ENCODE measurements around the gene ZNF438.

Gene ZNF438

DNA sequence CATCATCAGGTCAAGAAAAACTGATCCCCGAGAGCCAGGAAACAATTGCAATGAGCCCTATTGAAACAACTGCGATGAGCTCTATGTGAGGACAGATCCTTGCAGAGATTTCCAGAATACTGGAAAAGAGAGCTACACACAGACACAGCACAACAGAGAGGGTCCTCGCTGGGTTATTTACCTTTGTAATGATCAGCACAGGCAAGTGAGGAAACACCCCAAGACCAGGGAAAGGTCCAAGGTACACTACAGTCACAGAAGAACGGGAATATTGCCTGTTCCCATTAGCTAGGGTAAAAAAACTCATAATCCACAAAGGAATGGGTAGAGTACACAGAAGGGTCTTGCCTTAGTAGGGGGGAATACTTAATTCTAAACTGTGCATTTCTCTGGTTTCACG, 152.7 kb downstream of the ZNF438 start:
- no peak overlapping the region for H3K27ac ChIP-seq
- no peak for DNase-seq
- no peaks in the 10 kb centered on the region for H3K36me3 ChIP-seq
- no peaks in the 10 kb centered on the region for H3K9me3 ChIP-seq (ENCODE audit: severe bottlenecking)
- no peak overlapping the region for H3K4me3 ChIP-seq (ENCODE audit: low read depth, low read length)
- H3K27me3 ChIP-seq (ENCODE audit: insufficient read depth, low read depth, severe bottlenecking): no peaks in the 10 kb centered on the region
- no peak for TF ChIP-seq CTCF (IDR thresholded peaks at IDR 0.05; ENCODE audit: low read depth, low read length)

DNA sequence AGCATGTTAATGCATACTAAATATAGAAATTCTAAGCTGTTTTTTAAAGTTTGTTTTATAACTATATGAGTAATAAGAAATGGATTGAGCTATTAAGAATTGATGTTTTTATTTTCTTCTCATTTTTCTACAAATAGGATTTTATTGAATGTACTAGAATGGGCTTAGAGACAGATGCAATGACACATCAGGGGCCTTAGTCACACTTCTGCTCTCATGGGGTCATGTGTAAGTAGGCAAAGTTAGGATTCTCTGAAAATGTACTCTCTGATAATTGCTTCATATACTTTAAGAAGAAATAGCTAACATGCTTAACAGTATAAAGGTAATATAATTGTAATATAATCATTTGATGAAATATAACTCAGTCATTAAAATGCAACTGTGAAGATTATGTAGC, 154.6 kb downstream of the ZNF438 start:
- Histone ChIP-seq H3K27me3 (ENCODE audit: insufficient read depth, low read depth, severe bottlenecking) (no peaks in the 10 kb centered on the region), H3K36me3 (no peaks in the 10 kb centered on the region), H3K9me3 (ENCODE audit: severe bottlenecking) (no peaks in the 10 kb centered on the region), H3K27ac (no peak overlapping the region), H3K4me3 (ENCODE audit: low read depth, low read length) (no peak overlapping the region)
- TF ChIP-seq CTCF (IDR thresholded peaks at IDR 0.05; ENCODE audit: low read depth, low read length): no peak
- DNase-seq: no peak

- Histone ChIP-seq H3K27me3 (ENCODE audit: insufficient read depth, low read depth, severe bottlenecking) (no peaks in the 10 kb centered on the region), H3K27ac (no peak overlapping the region), H3K4me3 (ENCODE audit: low read depth, low read length) (no peak overlapping the region), H3K9me3 (ENCODE audit: severe bottlenecking) (no peaks in the 10 kb centered on the region), H3K36me3 (no peaks in the 10 kb centered on the region)
- no peak for TF ChIP-seq CTCF (IDR thresholded peaks at IDR 0.05; ENCODE audit: low read depth, low read length)
- no peak for DNase-seq
These were observed 158.3 kb downstream of the ZNF438 start for GRCh38 chr10:30873411-30873810.

- no peak for TF ChIP-seq CTCF (IDR thresholded peaks at IDR 0.05; ENCODE audit: low read depth, low read length)
- Histone ChIP-seq H3K9me3 (ENCODE audit: severe bottlenecking) (no peaks in the 10 kb centered on the region), H3K4me3 (ENCODE audit: low read depth, low read length) (no peak overlapping the region), H3K36me3 (no peaks in the 10 kb centered on the region), H3K27me3 (ENCODE audit: insufficient read depth, low read depth, severe bottlenecking) (no peaks in the 10 kb centered on the region), H3K27ac (no peak overlapping the region)
- no peak for DNase-seq
These were observed 160.8 kb downstream of the ZNF438 start for GRCh38 chr10:30870896-30871295.

GRCh38 chr10:30869566-30869965, 162.1 kb downstream of the ZNF438 start:
- Histone ChIP-seq H3K27ac (no peak overlapping the region), H3K9me3 (ENCODE audit: severe bottlenecking) (no peaks in the 10 kb centered on the region), H3K4me3 (ENCODE audit: low read depth, low read length) (no peak overlapping the region), H3K36me3 (no peaks in the 10 kb centered on the region), H3K27me3 (ENCODE audit: insufficient read depth, low read depth, severe bottlenecking) (no peaks in the 10 kb centered on the region)
- no peak for DNase-seq
- TF ChIP-seq CTCF (IDR thresholded peaks at IDR 0.05; ENCODE audit: low read depth, low read length): no peak

- Histone ChIP-seq H3K27ac (no peak overlapping the region), H3K9me3 (ENCODE audit: severe bottlenecking) (no peaks in the 10 kb centered on the region), H3K27me3 (ENCODE audit: insufficient read depth, low read depth, severe bottlenecking) (no peaks in the 10 kb centered on the region), H3K4me3 (ENCODE audit: low read depth, low read length) (no peak overlapping the region), H3K36me3 (no peaks in the 10 kb centered on the region)
- TF ChIP-seq CTCF (IDR thresholded peaks at IDR 0.05; ENCODE audit: low read depth, low read length): no peak
- DNase-seq: no peak
These were observed 163.1 kb downstream of the ZNF438 start for GRCh38 chr10:30868611-30869010.
